SH-SY5Y (cell line): Measurements from ENCODE around the gene PRDM16.

Experiments
- GATA2 ChIP-seq: IDR thresholded peaks from 2 replicates; pipeline ENCODE4 v1.6.1; 2011; ENCODE audit warnings: mild to moderate bottlenecking, low read depth, low read length
- GATA3 ChIP-seq: IDR thresholded peaks from 2 replicates; pipeline ENCODE4 v1.6.1; 2011; ENCODE audit warnings: low read depth, mild to moderate bottlenecking, low read length, moderate library complexity

- TF ChIP-seq GATA2 = no peak
- no peak for TF ChIP-seq GATA3
Observed at GRCh38 chr1:3233031-3233430, 164.0 kb downstream of the PRDM16 start.
